Daoy (cell line): ENCODE data around the gene SLIT3. TPM values are rescaled to one million over a fixed set of nuclear protein-coding genes. Genes with fewer than 3 reads are reported as not detected.

Source experiments
- DNase-seq: peaks from one replicate; pipeline ENCODE4 v3.0.0-alpha.2; 2015; ENCODE audit warnings: low read depth
- total RNA-seq: library from RNA; depleted of rRNA; stranded (reverse); fragments of >200 nt; shearing (Covaris generic); gene quantifications from 2 replicates; pipeline ENCODE4 v1.2.3, GENCODE V29; 2014

Gene SLIT3
- total RNA-seq, 1 experiment from 2014 or later: 3.5 TPM

- peak; percentile 77 for DNase-seq
Observed at GRCh38 chr5:168931638-168932345, 369.1 kb downstream of the SLIT3 start.

- DNase-seq: no peak
Observed at GRCh38 chr5:168929656-168930055, 371.3 kb downstream of the SLIT3 start.

GRCh38 chr5:168925160-168925559 is 375.8 kb downstream of the SLIT3 start:
- DNase-seq: no peak

GRCh38 chr5:168921147-168921866 is 379.6 kb downstream of the SLIT3 start:
- no peak for DNase-seq

- DNase-seq: no peak
Observed at GRCh38 chr5:168920019-168920810, 380.7 kb downstream of the SLIT3 start.

GRCh38 chr5:168917947-168918600 is 382.9 kb downstream of the SLIT3 start:
- DNase-seq: no peak

GRCh38 chr5:168916852-168917251 is 384.1 kb downstream of the SLIT3 start:
- no peak for DNase-seq

GRCh38 chr5:168916266-168916665 is 384.7 kb downstream of the SLIT3 start:
- DNase-seq: no peak

GRCh38 chr5:168914491-168914890 is 386.4 kb downstream of the SLIT3 start:
- no peak for DNase-seq

- no peak for DNase-seq
Observed at GRCh38 chr5:168910874-168911273, 390.1 kb downstream of the SLIT3 start.

GRCh38 chr5:168908207-168908606 is 392.7 kb downstream of the SLIT3 start:
- peak; percentile 64 for DNase-seq

GRCh38 chr5:168903061-168903460 is 397.9 kb downstream of the SLIT3 start:
- no peak for DNase-seq

GRCh38 chr5:168899673-168900072 is 401.3 kb downstream of the SLIT3 start:
- no peak for DNase-seq

- no peak for DNase-seq
Observed at GRCh38 chr5:168899264-168899663, 401.7 kb downstream of the SLIT3 start.

- peak; percentile 32 for DNase-seq
Observed at GRCh38 chr5:168898247-168898911, 402.6 kb downstream of the SLIT3 start.

GRCh38 chr5:168897387-168898122 is 403.4 kb downstream of the SLIT3 start:
- DNase-seq: no peak

GRCh38 chr5:168895295-168896071 is 405.5 kb downstream of the SLIT3 start:
- no peak for DNase-seq

- DNase-seq: no peak
Observed at GRCh38 chr5:168893283-168893682, 407.7 kb downstream of the SLIT3 start.

GRCh38 chr5:168892618-168893186 is 408.2 kb downstream of the SLIT3 start:
- DNase-seq: no peak
